ENCODE results near the gene NETO2.

- TF ChIP-seq EZH2 (IDR thresholded peaks at IDR 0.05; ENCODE audit: borderline replicate concordance, low read depth, low read length, severe bottlenecking): no peak
- peak; percentile 75 to 88 for TF ChIP-seq CTCF (IDR thresholded peaks at IDR 0.05; ENCODE audit: extremely low read depth in 1 of 2, insufficient read depth in 1 of 2, low read depth in 1 of 2, low read length in 2 of 2)
- TF ChIP-seq POLR2A (IDR thresholded peaks at IDR 0.05; ENCODE audit: low read depth, low read length): no peak
- TF ChIP-seq MAX (IDR thresholded peaks at IDR 0.05; ENCODE audit: insufficient read depth, insufficient read length): no peak
- no peak for TF ChIP-seq FOS (IDR thresholded peaks at IDR 0.05; ENCODE audit: borderline replicate concordance, insufficient read depth, low read length)
- TF ChIP-seq POLR2AphosphoS5 (IDR thresholded peaks at IDR 0.05; ENCODE audit: insufficient read depth, low read depth, low read length): no peak
- no peak for TF ChIP-seq JUN (IDR thresholded peaks at IDR 0.05; ENCODE audit: borderline replicate concordance, insufficient read depth, insufficient read length, low read depth)
- no peak for TF ChIP-seq MYC (IDR thresholded peaks at IDR 0.05; ENCODE audit: low read depth, low read length)
Observed at GRCh38 chr16:47142821-47143676, 696 bp downstream of the NETO2 start.

Data from endothelial cell of umbilical vein (primary cell).